Stimulated activated CD8-positive, alpha-beta memory T cell treated with anti-CD3 and anti-CD28 coated beads, Interleukin-7, amount 100 ng/mL, for 1 hour (primary cell): ENCODE results near the gene MAP3K12.
"Not testable (repeated sequence)": the region's sequence is repeated elsewhere in the genome, so short reads cannot be mapped to it uniquely, and the experiment has no call there.

ENCODE experiments used
- DNase-seq, 2 donors: peaks; one replicate each; pipeline ENCODE4 v3.0.0-alpha.2; 2020; ENCODE audit warnings: low read depth in 2 of 2

MAP3K12 gene

DNA sequence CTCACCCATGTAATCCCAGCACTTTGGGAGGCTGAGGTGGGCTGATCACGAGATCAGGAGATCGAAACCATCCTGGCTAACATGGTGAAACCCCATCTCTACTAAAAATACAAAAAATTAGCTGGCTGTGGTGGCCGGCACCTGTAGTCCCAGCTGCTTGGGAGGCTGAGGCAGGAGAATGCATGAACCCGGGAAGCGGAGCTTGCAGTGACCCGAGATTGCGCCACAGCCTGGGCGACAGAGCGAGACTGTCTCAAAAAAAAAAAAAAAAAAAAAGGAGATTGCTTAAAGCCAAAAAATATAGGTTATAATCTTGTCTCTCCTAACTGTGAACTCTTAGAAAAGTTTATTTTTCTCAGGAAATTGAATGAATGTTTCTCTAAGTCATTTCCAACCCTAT is 63.9 kb downstream of the MAP3K12 start:
- not testable (repeated sequence) for DNase-seq

DNA sequence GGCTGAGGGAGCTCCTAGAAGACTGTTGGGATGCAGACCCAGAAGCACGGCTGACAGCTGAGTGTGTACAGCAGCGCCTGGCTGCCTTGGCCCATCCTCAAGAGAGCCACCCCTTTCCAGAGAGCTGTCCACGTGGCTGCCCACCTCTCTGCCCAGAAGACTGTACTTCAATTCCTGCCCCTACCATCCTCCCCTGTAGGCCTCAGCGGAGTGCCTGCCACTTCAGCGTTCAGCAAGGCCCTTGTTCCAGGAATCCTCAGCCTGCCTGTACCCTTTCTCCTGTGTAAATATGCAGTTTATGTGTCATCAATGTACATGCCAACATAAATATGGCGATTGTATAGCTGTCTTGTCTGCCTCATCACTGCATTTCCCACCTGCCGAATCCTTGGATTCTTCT is 68.1 kb downstream of the MAP3K12 start:
- DNase-seq: no peak

DNA sequence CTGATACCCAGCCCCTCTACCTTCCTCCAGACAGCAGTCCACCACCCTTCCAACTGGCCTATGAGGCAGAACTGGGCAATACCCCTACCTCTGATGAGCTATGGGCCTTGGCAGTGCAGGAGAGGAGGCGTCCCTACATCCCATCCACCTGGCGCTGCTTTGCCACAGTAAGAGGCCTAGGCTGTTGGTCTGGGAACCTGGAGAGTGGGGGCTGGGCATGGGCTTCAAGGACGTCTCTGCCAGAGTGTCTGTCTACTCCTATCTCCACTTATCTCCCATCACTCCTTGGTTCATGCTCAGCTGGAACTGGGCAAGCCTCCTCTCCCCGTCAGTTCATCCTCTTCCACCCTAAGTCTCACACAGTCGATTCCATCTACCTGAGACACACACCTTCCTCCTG is 69.1 kb downstream of the MAP3K12 start:
- no peak for DNase-seq
